Endothelial cell of hepatic sinusoid (primary cell): Measurements from ENCODE around the gene PARD3B.

Experiments used
- in situ Hi-C: cut with HindIII; loops from 2 replicates; pipeline ENCODE4 v1.10.0; 2017; ENCODE audit warnings: low sequenced_read_pairs

Gene PARD3B

GRCh38 chr2:204931562-204931961, 386.3 kb downstream of the PARD3B start:
- in situ Hi-C loops, result no loop called here

GRCh38 chr2:204933735-204934374, 388.6 kb downstream of the PARD3B start:
- in situ Hi-C loops, result no loop called here

- in situ Hi-C loops, result no loop called here
Observed at GRCh38 chr2:204944927-204945326, 399.7 kb downstream of the PARD3B start.

- in situ Hi-C loops, result no loop called here
Observed at GRCh38 chr2:204945376-204945775, 400.1 kb downstream of the PARD3B start.

- in situ Hi-C loops, result no loop called here
Observed at GRCh38 chr2:204946892-204947291, 401.6 kb downstream of the PARD3B start.

GRCh38 chr2:204947405-204947804, 402.1 kb downstream of the PARD3B start:
- in situ Hi-C loops, result no loop called here

GRCh38 chr2:204948024-204948763, 402.9 kb downstream of the PARD3B start:
- in situ Hi-C loops, result no loop called here

- in situ Hi-C loops, result no loop called here
Observed at GRCh38 chr2:204948822-204949221, 403.5 kb downstream of the PARD3B start.

- in situ Hi-C loops, result no loop called here
Observed at GRCh38 chr2:204950695-204951346, 405.5 kb downstream of the PARD3B start.

GRCh38 chr2:204958371-204958770, 413.1 kb downstream of the PARD3B start:
- in situ Hi-C loops, result no loop called here

GRCh38 chr2:204964414-204964813, 419.1 kb downstream of the PARD3B start:
- in situ Hi-C loops, result no loop called here

GRCh38 chr2:204966245-204966644, 421.0 kb downstream of the PARD3B start:
- in situ Hi-C loops, result no loop called here

GRCh38 chr2:204967199-204967960, 422.1 kb downstream of the PARD3B start:
- in situ Hi-C loops, result no loop called here

- in situ Hi-C loops, result no loop called here
Observed at GRCh38 chr2:204971206-204971907, 426.1 kb downstream of the PARD3B start.

- in situ Hi-C loops, result no loop called here
Observed at GRCh38 chr2:204972161-204972560, 426.9 kb downstream of the PARD3B start.

- in situ Hi-C loops, result no loop called here
Observed at GRCh38 chr2:204972606-204973336, 427.5 kb downstream of the PARD3B start.

GRCh38 chr2:204973616-204974015, 428.3 kb downstream of the PARD3B start:
- in situ Hi-C loops, result no loop called here

GRCh38 chr2:204974487-204974886, 429.2 kb downstream of the PARD3B start:
- in situ Hi-C loops, result no loop called here

GRCh38 chr2:204977914-204978313, 432.6 kb downstream of the PARD3B start:
- in situ Hi-C loops, result no loop called here

GRCh38 chr2:204982303-204982702, 437.0 kb downstream of the PARD3B start:
- in situ Hi-C loops, result no loop called here
